Measurements from ENCODE around the gene FGF19.
A peak's percentile ranks its signal among the peaks of the same experiment; 100 is the strongest.
"Not testable (repeated sequence)": the region's sequence is repeated elsewhere in the genome, so short reads cannot be mapped to it uniquely, and the experiment has no call there.

Gene FGF19

GRCh38 chr11:69716891-69717747, 13.3 kb upstream of the FGF19 start:
- no peak for DNase-seq

GRCh38 chr11:69716099-69716498, 12.3 kb upstream of the FGF19 start:
- no peak for DNase-seq

- DNase-seq = no peak
Measured at GRCh38 chr11:69715446-69715845, 11.6 kb upstream of the FGF19 start.

- peak in 2 of 5 donors; percentile 2 to 38 for DNase-seq
Measured at GRCh38 chr11:69711822-69712801, 8.3 kb upstream of the FGF19 start.

GRCh38 chr11:69708736-69709401, 5.0 kb upstream of the FGF19 start:
- DNase-seq = no peak

- no peak for DNase-seq
Measured at GRCh38 chr11:69707176-69707575, 3.4 kb upstream of the FGF19 start.

GRCh38 chr11:69705901-69706787, 2.3 kb upstream of the FGF19 start:
- DNase-seq = no peak

GRCh38 chr11:69705351-69705811, 1.6 kb upstream of the FGF19 start:
- DNase-seq = no peak

- no peak for DNase-seq
Measured at GRCh38 chr11:69704508-69705253, 859 bp upstream of the FGF19 start.

- no peak for DNase-seq
Measured at GRCh38 chr11:69703453-69703767, 412 bp downstream of the FGF19 start.

GRCh38 chr11:69702769-69703452, 911 bp downstream of the FGF19 start:
- no peak for DNase-seq

GRCh38 chr11:69702239-69702691, 1.6 kb downstream of the FGF19 start:
- no peak for DNase-seq

GRCh38 chr11:69700278-69701140, 3.3 kb downstream of the FGF19 start:
- no peak for DNase-seq

- no peak for DNase-seq
Measured at GRCh38 chr11:69699213-69699612, 4.6 kb downstream of the FGF19 start.

- no peak for DNase-seq
Measured at GRCh38 chr11:69698362-69698761, 5.5 kb downstream of the FGF19 start.

GRCh38 chr11:69697861-69698260, 6.0 kb downstream of the FGF19 start:
- DNase-seq = no peak

GRCh38 chr11:69697469-69697843, 6.4 kb downstream of the FGF19 start:
- no peak for DNase-seq

GRCh38 chr11:69696749-69697468, 6.9 kb downstream of the FGF19 start:
- no peak for DNase-seq

GRCh38 chr11:69695995-69696394, 7.8 kb downstream of the FGF19 start:
- DNase-seq = not testable (repeated sequence)

Data from T-helper 1 cell (primary cell).